ENCODE data around the gene ATP13A1.

- no peak for TF ChIP-seq CTCF (IDR thresholded peaks at IDR 0.05)
- no peak for TF ChIP-seq POLR2AphosphoS5 (IDR thresholded peaks at IDR 0.05)
Measured at GRCh38 chr19:19657397-19657783, 6.1 kb downstream of the ATP13A1 start.
